HepG2 (cell line): ENCODE data around the gene GPR17. TPM values are rescaled to one million over a fixed set of nuclear protein-coding genes. Genes with fewer than 3 reads are reported as not detected.

Source experiments
- AGO2 ChIP-seq: fragments of 200-400 bp; formaldehyde crosslinking; optimal IDR thresholded peaks from 2 replicates; pipeline ENCODE3; 2017; ENCODE audit warnings: mild to moderate bottlenecking, low read depth, low read length, moderate library complexity
- BHLHE40 ChIP-seq: IDR thresholded peaks from 2 replicates; pipeline ENCODE4 v1.6.1; 2011; ENCODE audit warnings: low read length, improper control_type of control experiment
- CTCF ChIP-seq: sonication (generic); formaldehyde crosslinking; IDR thresholded peaks from 2 replicates; pipeline ENCODE4 v1.5.0; 2020; ENCODE audit warnings: mild to moderate bottlenecking, missing genetic modification reagents, moderate library complexity
- IRF9 ChIP-seq: sonication (generic); formaldehyde crosslinking; IDR thresholded peaks from 2 replicates; pipeline ENCODE4 v1.8.0; 2022; ENCODE audit warnings: missing genetic modification reagents, mild to moderate bottlenecking, borderline replicate concordance
- JARID2 ChIP-seq: sonication (generic); formaldehyde crosslinking; IDR thresholded peaks from 2 replicates; pipeline ENCODE4 v1.8.1; 2023; ENCODE audit warnings: missing genetic modification reagents, inconsistent platforms; ENCODE audit not compliant: insufficient replicate concordance
- KLF15 ChIP-seq: sonication (generic); formaldehyde crosslinking; IDR thresholded peaks from 2 replicates; pipeline ENCODE4 v1.8.1; 2023; ENCODE audit warnings: borderline replicate concordance, mild to moderate bottlenecking, inconsistent platforms, missing genetic modification reagents, mixed read lengths
- LBX2 ChIP-seq: sonication (generic); formaldehyde crosslinking; IDR thresholded peaks from 2 replicates; pipeline ENCODE4 v1.5.0; 2020; ENCODE audit warnings: missing genetic modification reagents, mild to moderate bottlenecking, borderline replicate concordance
- MTA1 ChIP-seq: sonication (generic); formaldehyde crosslinking; IDR thresholded peaks from 2 replicates; pipeline ENCODE4 v1.4.0; 2020; ENCODE audit warnings: missing genetic modification reagents, mild to moderate bottlenecking, borderline replicate concordance
- MXI1 ChIP-seq: IDR thresholded peaks from 3 replicates; pipeline ENCODE4 v1.6.1; 2012; ENCODE audit warnings: low read depth, low read length, inconsistent platforms, borderline replicate concordance
- NKX3-1 ChIP-seq: sonication (generic); formaldehyde crosslinking; IDR thresholded peaks from 2 replicates; pipeline ENCODE4 v1.5.0; 2020; ENCODE audit warnings: missing genetic modification reagents
- RFXANK ChIP-seq: IDR thresholded peaks from 2 replicates; pipeline ENCODE4 v1.6.1; 2016
- SNRNP70 ChIP-seq: fragments of 200-400 bp; formaldehyde crosslinking; IDR thresholded peaks from 2 replicates; pipeline ENCODE4 v1.6.1; 2017; ENCODE audit warnings: mild to moderate bottlenecking, low read depth, low read length, moderate library complexity
- TMF1 ChIP-seq: sonication (generic); formaldehyde crosslinking; IDR thresholded peaks from 2 replicates; pipeline ENCODE4 v1.8.1; 2022; ENCODE audit warnings: low read depth, missing genetic modification reagents
- TRIM22 ChIP-seq: fragments of 450-650 bp; IDR thresholded peaks from 2 replicates; pipeline ENCODE4 v1.6.1; 2017
- ZBTB1 ChIP-seq: sonication (generic); formaldehyde crosslinking; IDR thresholded peaks from 2 replicates; pipeline ENCODE4 v1.4.0; 2020; ENCODE audit warnings: missing genetic modification reagents, borderline replicate concordance
- ZFP41 ChIP-seq: sonication (generic); formaldehyde crosslinking; IDR thresholded peaks from 2 replicates; pipeline ENCODE4 v1.4.0; 2020; ENCODE audit warnings: mild to moderate bottlenecking, missing genetic modification reagents, borderline replicate concordance
- ZNF124 ChIP-seq: sonication (generic); formaldehyde crosslinking; IDR thresholded peaks from 2 replicates; pipeline ENCODE4 v1.4.0; 2020; ENCODE audit warnings: missing genetic modification reagents
- ZNF326 ChIP-seq: sonication (generic); formaldehyde crosslinking; IDR thresholded peaks from 2 replicates; pipeline ENCODE4 v1.4.0; 2020; ENCODE audit warnings: missing genetic modification reagents, borderline replicate concordance
- ZNF674 ChIP-seq: sonication (generic); formaldehyde crosslinking; IDR thresholded peaks from 2 replicates; pipeline ENCODE4 v1.5.0; 2020; ENCODE audit warnings: low read depth, mild to moderate bottlenecking, missing genetic modification reagents
- ZNF724P ChIP-seq: sonication (generic); formaldehyde crosslinking; IDR thresholded peaks from 2 replicates; pipeline ENCODE4 v1.8.0; 2022; ENCODE audit warnings: missing genetic modification reagents, borderline replicate concordance
- ZNF878 ChIP-seq: sonication (generic); formaldehyde crosslinking; IDR thresholded peaks from 2 replicates; pipeline ENCODE4 v1.8.1; 2023; ENCODE audit warnings: mild to moderate bottlenecking, missing genetic modification reagents, moderate library complexity
- polyA plus RNA-seq, 8 experiments: library from polyadenylated mRNA; depleted of rRNA in 3 of 8; stranded (reverse) in 7 of 8; unstranded in 1 of 8; fragments of >200 nt; fragmentation: Illumina TruSeq in 4 of 8; extraction: Trizol in 4 of 8; gene quantifications; 2 replicates each; pipeline versions ENCODE4 v1.2.1 to v1.2.3, GENCODE V29; 2011 to 2016; ENCODE audit warnings: low read depth in 4 of 8, missing spikeins in 1 of 8, mixed read lengths in 1 of 8; ENCODE audit not compliant: insufficient read depth in 1 of 8
- total RNA-seq, 5 experiments: library from RNA; depleted of rRNA; stranded (reverse); fragments of >200 nt; fragmentation: Illumina TruSeq; extraction: Trizol; gene quantifications; 2 replicates each; pipeline ENCODE4 v1.2.3, GENCODE V29; 2016; ENCODE audit warnings: low read depth in 1 of 5

Gene GPR17
- total and polyA plus RNA-seq, 2 of the 13 experiments (the other 11 are each of a cell fraction or from before 2014, with no cell fraction given): not detected

GRCh38 chr2:127701651-127702394 is 55.9 kb downstream of the GPR17 start (continued):
- TF ChIP-seq MXI1: peak; percentile 52; the same call in 1 of the 3 replicates
- peak; percentile 18; the same call in 1 of the 2 replicates for TF ChIP-seq IRF9 (CRISPR knock-in tag)
- peak; percentile 88 for TF ChIP-seq ZNF724P
- TF ChIP-seq BHLHE40: peak; percentile 40; the same call in 1 of the 2 replicates
- TF ChIP-seq RFXANK (CRISPR knock-in tag): no peak
- TF ChIP-seq ZFP41: no peak
- peak; percentile 83; the same call in 1 of the 2 replicates for TF ChIP-seq NKX3-1 (CRISPR knock-in tag)
- no peak for TF ChIP-seq SNRNP70
- TF ChIP-seq AGO2: peak; percentile 95
- no peak for TF ChIP-seq ZNF326 (CRISPR knock-in tag)
- TF ChIP-seq ZNF674 (CRISPR knock-in tag): no peak
- peak; percentile 44; the same call in 1 of the 2 replicates for TF ChIP-seq CTCF
- TF ChIP-seq ZBTB1 (CRISPR knock-in tag): peak; percentile 71; the same call in 1 of the 2 replicates
- no peak for TF ChIP-seq TRIM22
- no peak for TF ChIP-seq JARID2 (CRISPR knock-in tag)
- peak; percentile 36; the same call in 1 of the 2 replicates for TF ChIP-seq KLF15
- TF ChIP-seq ZNF124 (CRISPR knock-in tag): no peak
- no peak for TF ChIP-seq ZNF878 (CRISPR knock-in tag)
- peak; percentile 91 for TF ChIP-seq TMF1 (CRISPR knock-in tag)
- TF ChIP-seq MTA1 (CRISPR knock-in tag): peak; percentile 55; the same call in 1 of the 2 replicates
- peak; percentile 74; the same call in 1 of the 2 replicates for TF ChIP-seq LBX2
